ENCODE results near the gene C17orf100.
A peak's percentile ranks its signal among the peaks of the same experiment; 100 is the strongest.

Gene C17orf100

GRCh38 chr17:6651354-6651918 is at the start of gene C17orf100, which contains the start of gene MED31:
C17orf100 (plus strand) TSS chr17:6651762; CDS start chr17:6651914, 152 bp downstream.
MED31 (minus strand) TSS chr17:6651605; CDS start chr17:6651528, 77 bp downstream.
- peak; percentile 96 for DNase-seq

- no peak for DNase-seq
Observed at GRCh38 chr17:6602141-6602540, 49.4 kb upstream of the C17orf100 start.

DNA sequence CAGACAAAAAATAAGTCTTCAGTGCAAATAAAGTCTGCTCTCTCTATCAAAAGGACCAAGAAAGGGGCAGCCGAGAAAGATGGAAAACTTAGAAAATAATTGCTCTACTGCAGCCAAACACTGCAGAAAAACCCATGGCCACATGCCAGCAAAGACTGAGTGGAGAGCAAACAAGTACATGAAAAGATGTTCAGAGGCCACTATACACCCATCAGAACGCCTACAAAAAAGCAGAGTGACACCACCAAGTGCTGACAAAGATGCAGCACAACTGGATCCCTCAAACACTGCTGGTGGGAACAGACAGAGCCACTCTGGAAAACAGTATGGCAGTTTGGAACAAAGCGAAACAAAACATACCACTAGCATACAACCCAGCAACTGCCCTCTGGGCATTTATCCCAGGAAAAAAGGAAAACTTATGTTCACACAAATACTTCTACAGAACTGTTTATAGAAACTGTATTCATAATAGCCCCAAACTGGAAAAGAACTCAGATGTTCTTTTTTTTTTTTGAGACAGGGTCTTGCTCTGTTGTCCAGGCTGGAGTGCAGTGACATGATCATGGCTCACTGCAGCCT is 47.7 kb upstream of the C17orf100 start:
- DNase-seq, result no peak

DNA sequence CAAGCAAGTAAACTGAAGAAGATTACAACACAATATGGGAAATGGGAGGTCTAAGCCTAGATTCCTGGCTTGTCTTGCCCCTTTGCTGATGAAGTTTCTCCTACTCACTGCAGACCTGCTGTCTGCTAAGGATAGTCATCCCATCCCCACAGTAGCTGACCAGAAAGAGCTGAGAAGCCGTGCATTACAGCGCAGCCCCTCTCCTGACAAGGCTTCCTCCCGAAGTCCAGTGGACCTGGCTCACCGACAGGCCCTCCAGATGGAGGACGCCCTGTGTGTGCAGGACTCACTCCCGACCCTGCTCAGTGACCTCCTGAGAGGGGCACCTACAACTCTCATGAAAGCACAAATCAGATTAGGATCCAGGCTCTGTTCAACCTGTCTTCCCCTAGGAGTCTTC is 46.4 kb upstream of the C17orf100 start:
- DNase-seq, result no peak

- no peak for DNase-seq
Observed at GRCh38 chr17:6608321-6608720, 43.2 kb upstream of the C17orf100 start.

DNA sequence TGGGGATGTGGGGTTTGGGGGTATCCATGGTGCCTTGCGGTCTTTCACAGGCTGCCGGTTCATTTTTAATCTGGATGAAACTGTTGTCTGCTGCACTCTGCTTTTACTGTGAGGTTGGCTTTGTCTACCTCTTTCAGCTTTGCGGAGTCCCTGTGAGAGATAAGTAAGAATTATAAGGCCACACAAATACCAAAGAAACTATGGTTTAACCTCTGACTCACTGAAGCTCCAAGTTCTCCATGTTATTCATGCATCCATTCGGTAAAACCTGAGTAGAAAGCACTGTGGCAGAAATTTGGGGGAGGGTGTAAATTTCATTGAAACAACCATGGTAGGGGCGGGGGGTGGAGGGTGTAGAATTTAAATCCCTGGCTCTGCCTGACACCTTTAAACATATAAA is 41.6 kb upstream of the C17orf100 start:
- DNase-seq, result no peak

GRCh38 chr17:6611231-6611630 is 40.3 kb upstream of the C17orf100 start:
- no peak for DNase-seq

- DNase-seq, result no peak
Observed at GRCh38 chr17:6623941-6624340, 27.6 kb upstream of the C17orf100 start.

DNA sequence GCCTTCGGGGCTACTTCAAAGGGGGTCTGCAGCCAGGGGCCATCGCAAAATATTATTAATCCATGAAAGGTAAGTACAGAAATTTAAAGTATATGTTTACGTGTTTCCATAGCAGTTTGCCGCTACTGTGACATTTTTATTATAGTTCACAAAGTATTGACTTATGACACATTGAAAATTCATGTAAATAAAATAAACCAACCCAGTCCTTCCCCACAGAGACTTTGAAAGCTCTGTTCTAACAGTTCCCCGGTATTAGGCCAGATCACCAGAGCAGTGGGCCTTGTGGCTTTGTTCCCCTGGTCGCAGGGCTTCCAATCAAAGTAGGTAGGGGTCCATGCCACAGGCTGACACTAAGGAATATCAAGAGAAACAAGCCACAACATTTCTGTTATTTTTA is 24.9 kb upstream of the C17orf100 start:
- no peak for DNase-seq

DNA sequence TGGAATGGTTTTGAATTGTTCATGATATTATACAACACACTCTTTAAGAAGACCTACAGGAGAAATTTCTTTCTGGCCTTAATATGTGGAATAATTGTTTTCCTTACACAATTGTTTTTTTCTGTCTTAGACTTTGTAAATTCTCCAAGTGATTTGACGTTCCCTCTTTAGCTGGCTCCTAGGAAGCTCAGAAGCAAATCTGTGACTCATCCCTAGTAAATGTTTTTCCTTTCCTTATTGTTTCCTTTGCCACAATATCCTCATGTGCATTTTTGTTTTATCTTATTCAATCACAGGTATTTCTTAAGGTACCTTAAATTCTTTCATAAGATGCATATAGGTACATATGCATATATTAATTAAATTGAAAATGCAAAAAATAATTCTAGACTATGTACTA is 24.5 kb upstream of the C17orf100 start:
- no peak for DNase-seq

GRCh38 chr17:6630390-6630789 is 21.2 kb upstream of the C17orf100 start:
- DNase-seq, result no peak

DNA sequence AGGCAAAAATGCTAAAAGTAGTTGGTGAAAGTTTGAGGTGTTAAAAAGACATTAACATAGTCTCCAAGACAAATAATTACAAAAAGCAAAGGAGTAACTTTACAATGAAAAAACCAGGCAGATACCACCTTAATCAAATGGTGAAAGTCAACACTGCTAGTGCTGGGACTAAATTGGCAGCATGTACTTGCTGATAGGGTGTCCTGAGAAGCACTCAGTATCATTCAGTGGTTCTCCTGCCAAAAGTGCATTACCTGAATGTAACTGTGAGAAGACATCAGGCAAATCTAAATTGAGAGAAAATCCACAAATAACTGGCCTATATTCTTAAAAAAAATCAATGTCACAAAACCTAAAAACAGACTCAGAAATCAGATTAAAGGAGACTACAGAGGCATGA is 19.0 kb upstream of the C17orf100 start:
- DNase-seq, result no peak

- DNase-seq, result no peak
Observed at GRCh38 chr17:6633263-6633662, 18.3 kb upstream of the C17orf100 start.

- no peak for DNase-seq
Observed at GRCh38 chr17:6636105-6636504, 15.5 kb upstream of the C17orf100 start.

GRCh38 chr17:6636616-6637457 is 14.7 kb upstream of the C17orf100 start:
- DNase-seq, result no peak

- DNase-seq, result no peak
Observed at GRCh38 chr17:6637458-6637840, 14.1 kb upstream of the C17orf100 start.

DNA sequence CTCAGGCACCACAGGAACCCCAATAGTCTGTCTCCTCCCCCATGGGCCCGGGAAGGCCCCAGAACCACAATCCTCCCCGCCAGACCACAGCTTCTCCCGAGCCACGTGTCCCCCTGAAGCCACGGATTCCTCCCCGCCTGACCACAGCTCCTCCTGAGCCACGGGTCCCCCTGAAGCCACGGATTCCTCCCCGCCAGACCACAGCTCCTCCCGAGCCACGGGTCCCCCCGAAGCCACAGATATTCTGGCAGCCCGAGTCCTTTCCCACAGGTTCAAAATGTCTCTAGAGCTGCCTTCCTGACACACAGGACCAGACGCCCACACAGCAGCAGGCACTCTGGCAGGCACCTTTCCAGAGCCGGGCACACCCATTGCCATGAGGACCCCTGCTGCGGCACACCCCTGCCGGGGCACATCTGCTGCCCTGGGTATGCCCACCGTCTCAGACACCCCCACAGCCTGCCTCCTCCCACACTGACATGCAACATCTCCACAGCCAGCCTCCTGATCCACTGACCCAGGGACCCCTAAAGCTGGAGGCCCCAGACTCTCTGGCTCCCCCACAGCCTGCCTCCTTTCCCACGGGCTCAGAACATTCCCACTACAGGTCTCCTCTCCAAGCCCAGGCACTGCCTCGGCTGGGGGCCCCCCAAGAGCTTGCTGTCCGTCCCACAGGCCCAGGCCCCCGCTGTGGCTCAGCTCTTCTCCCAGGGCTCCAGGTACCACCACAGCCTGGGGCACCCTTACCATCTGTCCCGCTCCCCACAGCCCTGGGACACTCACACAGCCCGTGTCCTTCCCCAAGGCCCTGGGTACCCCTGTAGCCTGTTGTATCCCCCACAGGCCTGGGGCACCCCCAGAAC is 13.3 kb upstream of the C17orf100 start:
- DNase-seq, result no peak

GRCh38 chr17:6639014-6639585 is 12.5 kb upstream of the C17orf100 start:
- peak; percentile 25 for DNase-seq

DNA sequence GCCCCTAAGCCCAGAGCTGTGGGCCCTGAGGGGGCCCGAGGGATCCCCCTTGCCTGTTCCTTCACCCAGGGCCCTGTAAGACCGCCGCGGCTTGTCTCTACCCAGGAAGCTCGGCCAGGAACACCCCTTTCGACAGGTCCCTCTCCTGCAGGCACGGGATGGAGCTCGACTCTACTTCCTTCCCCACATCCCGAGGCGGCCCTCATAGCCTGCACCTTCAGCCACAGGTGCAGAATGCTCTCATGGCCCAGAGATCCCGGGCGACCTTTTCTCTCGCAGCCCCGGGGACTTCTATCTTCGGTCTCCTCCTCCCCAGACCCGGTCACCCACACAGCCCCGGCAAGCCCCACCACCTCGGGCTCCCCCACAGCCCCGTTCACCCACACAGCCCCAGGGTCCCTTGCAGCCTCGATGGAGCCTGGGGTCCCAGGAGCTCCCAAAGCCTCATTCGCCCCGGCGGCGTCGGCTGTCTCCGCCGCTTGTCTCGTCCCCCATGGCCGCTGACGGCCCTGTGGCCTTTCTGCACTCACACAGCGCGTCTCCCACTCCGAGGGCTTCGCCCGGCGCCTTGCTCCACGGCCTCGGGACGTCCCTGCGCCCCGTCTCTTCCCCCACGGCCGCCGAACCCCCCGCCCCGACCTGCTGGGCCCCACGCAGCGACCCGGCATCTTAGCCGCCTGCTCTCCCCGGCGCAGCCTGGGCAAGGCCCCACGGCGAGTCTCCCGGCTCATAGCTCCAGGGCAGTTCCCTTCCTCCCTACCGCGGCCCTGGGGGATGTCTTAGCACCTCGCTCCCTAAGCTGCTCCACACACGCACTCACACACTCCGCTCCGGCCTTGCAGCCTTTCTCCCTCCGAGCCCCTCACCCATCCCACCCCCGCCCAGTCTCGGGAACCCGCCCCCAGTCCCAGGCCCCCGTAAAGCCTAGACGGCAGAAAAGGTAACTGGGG is 11.7 kb upstream of the C17orf100 start:
- peak; percentile 58 for DNase-seq

DNA sequence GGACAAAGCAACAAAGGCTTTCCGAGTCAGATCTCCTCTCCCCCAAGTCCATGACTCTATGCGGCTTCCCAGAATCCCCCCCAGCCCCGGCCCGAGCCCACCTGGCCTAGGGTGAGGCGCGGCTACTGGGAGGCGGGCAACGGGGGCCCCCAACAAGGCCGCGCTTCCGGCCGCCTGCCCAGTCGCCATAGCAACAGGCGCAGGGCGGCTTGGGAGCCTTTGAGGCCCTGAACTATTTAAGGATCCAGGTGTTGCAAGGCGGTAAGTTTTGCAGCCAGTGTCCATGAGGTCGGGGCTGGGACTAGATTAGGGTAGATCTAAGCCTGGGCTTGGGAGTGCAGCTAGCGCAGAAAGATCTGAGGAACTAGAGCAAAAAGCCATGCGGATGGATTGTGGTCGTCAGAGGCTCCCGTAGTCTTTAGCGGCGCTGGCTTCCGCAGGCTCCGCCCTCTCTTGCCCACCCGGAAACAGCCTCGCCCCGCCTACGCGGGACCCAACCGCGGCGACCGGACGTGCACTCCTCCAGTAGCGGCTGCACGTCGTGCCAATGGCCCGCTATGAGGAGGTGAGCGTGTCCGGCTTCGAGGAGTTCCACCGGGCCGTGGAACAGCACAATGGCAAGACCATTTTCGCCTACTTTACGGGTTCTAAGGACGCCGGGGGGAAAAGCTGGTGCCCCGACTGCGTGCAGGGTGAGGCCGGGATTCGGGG is 10.9 kb upstream of the C17orf100 start, which contains the start of the genes KIAA0753 and TXNDC17:
Gene KIAA0753, minus strand, starts transcription at position 176 of the 711 bp plus-strand sequence. CDS start 5,608 bp downstream, outside the sequence.
Gene TXNDC17, plus strand, starts transcription at position 525 of the 711 bp plus-strand sequence. Its CDS starts 23 bp downstream, at position 548.
- DNase-seq, result peak; percentile 97

Measured in stimulated activated CD4-positive, alpha-beta T cell treated with anti-CD3 and anti-CD28 coated beads, Interleukin-15, amount 100 ng/mL, for 24 hours (primary cell).